Liver (tissue), 9 donors: ENCODE measurements around the gene RASL12. TPM values are rescaled to one million over a fixed set of nuclear protein-coding genes. Genes with fewer than 3 reads are reported as not detected.

Experiments used
- DNase-seq: peaks from one replicate; pipeline ENCODE4 v3.0.0-alpha.2; 2017; ENCODE audit warnings: low spot score
- H3K27ac ChIP-seq, 2 donors: one replicate each; pipeline ENCODE4 v1.7.0; 2013; ENCODE audit warnings: inconsistent platforms in 2 of 2, low read length in 2 of 2, control low read depth in 1 of 2, low read depth in 1 of 2, mild to moderate bottlenecking in 1 of 2
- H3K27me3 ChIP-seq, 4 donors: one replicate each; pipeline versions ENCODE4 v1.6.1 to v1.7.0; 2013; ENCODE audit warnings: low read length in 3 of 4, inconsistent platforms in 1 of 4, mild to moderate bottlenecking in 1 of 4, moderate library complexity in 1 of 4; ENCODE audit not compliant: control insufficient read depth in 4 of 4, insufficient read depth in 4 of 4
- H3K36me3 ChIP-seq, 4 donors: one replicate each; pipeline versions ENCODE4 v1.6.1 to v1.7.0; 2013; ENCODE audit warnings: low read length in 3 of 4, mild to moderate bottlenecking in 3 of 4, low read depth in 1 of 4, moderate library complexity in 1 of 4; ENCODE audit not compliant: control insufficient read depth in 4 of 4, insufficient read depth in 3 of 4
- H3K4me1 ChIP-seq, 4 donors: one replicate each; pipeline versions ENCODE4 v1.6.1 to v1.7.0; 2013; ENCODE audit warnings: low read length in 3 of 4, mild to moderate bottlenecking in 3 of 4, moderate library complexity in 1 of 4; ENCODE audit not compliant: control insufficient read depth in 4 of 4, insufficient read depth in 4 of 4
- H3K4me3 ChIP-seq, 3 donors: one replicate each; pipeline versions ENCODE4 v1.6.1 to v1.7.0; 2013; ENCODE audit warnings: low read length in 3 of 3, control low read depth in 1 of 3, low read depth in 1 of 3, mild to moderate bottlenecking in 1 of 3
- H3K9ac ChIP-seq, 2 donors: one replicate each; pipeline ENCODE4 v1.7.0; 2013; ENCODE audit warnings: low read length in 2 of 2, mild to moderate bottlenecking in 2 of 2, moderate library complexity in 2 of 2, control low read depth in 1 of 2, low read depth in 1 of 2
- H3K9me3 ChIP-seq, 4 donors: one replicate each; pipeline versions ENCODE4 v1.6.1 to v1.7.0; 2013; ENCODE audit warnings: low read length in 3 of 4; ENCODE audit not compliant: control insufficient read depth in 4 of 4
- EGR1 ChIP-seq, 2 donors: IDR thresholded peaks; 2 replicates each; pipeline ENCODE4 v1.6.1; 2016 to 2018; ENCODE audit warnings: antibody characterized with exemption in 2 of 2, low read depth in 2 of 2
- FOXA1 ChIP-seq: IDR thresholded peaks from 2 replicates; pipeline ENCODE4 v1.6.1; 2016; ENCODE audit warnings: antibody characterized with exemption
- FOXA2 ChIP-seq: IDR thresholded peaks from 2 replicates; pipeline ENCODE4 v1.6.1; 2016; ENCODE audit warnings: antibody characterized with exemption
- GABPA ChIP-seq, 2 donors: IDR thresholded peaks in 1 of 2; conservative IDR thresholded peaks in 1 of 2; 2 replicates each; pipeline ENCODE4 v1.6.1; 2016; ENCODE audit warnings: antibody characterized with exemption in 2 of 2, mild to moderate bottlenecking in 1 of 2, moderate library complexity in 1 of 2
- HNF4A ChIP-seq, 2 donors: conservative IDR thresholded peaks; 2 replicates each; pipeline ENCODE4 v1.6.1; 2016; ENCODE audit warnings: antibody characterized with exemption in 2 of 2, mild to moderate bottlenecking in 2 of 2
- HNF4G ChIP-seq: IDR thresholded peaks from 2 replicates; pipeline ENCODE4 v1.6.1; 2016; ENCODE audit warnings: antibody characterized with exemption
- JUND ChIP-seq, 2 donors: IDR thresholded peaks; 2 replicates each; pipeline ENCODE4 v1.6.1; 2016; ENCODE audit warnings: antibody characterized with exemption in 2 of 2
- NR2F2 ChIP-seq: IDR thresholded peaks from 2 replicates; pipeline ENCODE4 v1.6.1; 2016; ENCODE audit warnings: antibody characterized with exemption
- RAD21 ChIP-seq, 2 donors: IDR thresholded peaks; 2 replicates each; pipeline ENCODE4 v1.6.1; 2016; ENCODE audit warnings: antibody characterized with exemption in 2 of 2, mild to moderate bottlenecking in 2 of 2
- RXRA ChIP-seq, 2 donors: IDR thresholded peaks; 2 replicates each; pipeline ENCODE4 v1.6.1; 2017 to 2018; ENCODE audit warnings: antibody characterized with exemption in 2 of 2, mild to moderate bottlenecking in 1 of 2
- SP1 ChIP-seq: IDR thresholded peaks from 2 replicates; pipeline ENCODE4 v1.6.1; 2018; ENCODE audit warnings: antibody characterized with exemption, mild to moderate bottlenecking
- TAF1 ChIP-seq: conservative IDR thresholded peaks from 2 replicates; pipeline ENCODE4 v1.6.1; 2016; ENCODE audit warnings: antibody characterized with exemption, mild to moderate bottlenecking
- YY1 ChIP-seq: IDR thresholded peaks from 2 replicates; pipeline ENCODE4 v1.6.1; 2016; ENCODE audit warnings: antibody characterized with exemption, mild to moderate bottlenecking
- WGBS: extraction: QIAGEN DNeasy Blood & Tissue Kit; methylation state at CpG from one replicate; pipeline ENCODE4 v1.1.7; 2013; 5-methylcytosine and 5-hydroxymethylcytosine counted together
- polyA plus RNA-seq, 2 donors: library from polyadenylated mRNA; stranded (reverse) in 1 of 2; unstranded in 1 of 2; fragments of 200-250 nt in 1 of 2; fragments of >200 nt in 1 of 2; fragmentation: Nextera tagmentation in 1 of 2; extraction: Ambion mirVana in 1 of 2; gene quantifications; one replicate each; pipeline versions ENCODE4 v1.2.1 to v1.2.3, GENCODE V29; 2013 to 2015
- total RNA-seq, 2 donors: library from RNA; depleted of rRNA; stranded (reverse); fragments of >200 nt; gene quantifications; one replicate each; pipeline ENCODE4 v1.2.3, GENCODE V29; 2014
- TF ChIP-seq, protein P1 (sequence below): IDR thresholded peaks from 2 replicates; pipeline ENCODE4 v1.6.1; 2016; ENCODE audit warnings: antibody characterized with exemption
- TF ChIP-seq, protein P2 (sequence below): IDR thresholded peaks from 2 replicates; pipeline ENCODE4 v1.6.1; 2016; ENCODE audit warnings: antibody characterized with exemption
- TF ChIP-seq, protein P3 (sequence below): IDR thresholded peaks from 2 replicates; pipeline ENCODE4 v1.6.1; 2016; ENCODE audit warnings: antibody characterized with exemption, mild to moderate bottlenecking
- TF ChIP-seq, protein P4 (sequence below): fragments of 150-350 bp; IDR thresholded peaks from 2 replicates; pipeline ENCODE4 v1.5.1; 2017; ENCODE audit warnings: improper control_type of control experiment, low read depth, low read length; ENCODE audit not compliant: missing input control
- TF ChIP-seq, protein P5 (sequence below): IDR thresholded peaks from 2 replicates; pipeline ENCODE4 v1.6.1; 2016; ENCODE audit warnings: antibody characterized with exemption
- donor health status: healthy.
- donor health status: healthy.
- donor health status: healthy.
- donor health status: healthy.
- donor health status: healthy.

The RASL12 gene
- total and polyA plus RNA-seq, 4 donors = 0.50 to 0.92 (median 0.63) TPM

DNA sequence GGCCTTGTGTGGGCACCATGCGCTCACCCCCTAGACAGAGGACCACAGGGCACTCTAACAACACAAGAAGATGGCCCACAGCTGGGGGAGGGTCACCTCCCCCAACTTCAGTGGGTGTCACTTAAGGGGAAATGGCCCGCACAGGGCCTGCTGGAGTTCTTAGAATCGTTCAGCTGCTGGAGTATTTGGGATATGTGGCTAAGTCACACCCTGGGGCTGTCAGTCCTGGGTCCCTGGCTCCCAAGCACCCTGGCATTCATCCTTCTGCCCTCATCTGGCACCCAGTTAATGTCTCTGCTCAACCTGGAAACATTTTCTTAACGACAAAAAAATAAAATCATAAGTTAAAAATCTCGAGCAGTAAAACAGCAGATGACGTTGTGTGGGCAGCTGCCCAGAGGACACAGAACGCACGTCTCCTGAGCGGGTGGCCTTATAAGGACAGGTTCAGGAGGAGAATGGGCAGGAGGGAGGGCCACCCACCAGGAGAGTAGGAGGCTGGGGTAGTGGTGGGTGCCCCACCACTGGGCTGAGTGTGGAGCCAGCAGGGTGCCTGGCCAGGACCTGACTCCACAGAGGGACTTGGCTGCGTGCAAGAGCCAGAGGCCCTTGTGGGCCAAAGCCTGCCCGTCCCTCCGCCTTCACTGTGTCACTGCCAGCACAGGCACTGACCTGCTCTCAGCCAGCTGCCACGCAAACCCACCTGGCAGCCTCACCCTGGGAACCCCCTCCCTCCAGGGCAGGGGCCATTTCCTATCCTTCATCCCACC is 20.3 kb upstream of the RASL12 start:
- Histone ChIP-seq H3K27ac (peak overlapping the region; percentile 91 to 95), H3K4me3 (no peak overlapping the region), H3K27me3 (no peaks in the 10 kb centered on the region), H3K4me1 (peaks cover 17 to 43% (median 29%) of the 10 kb centered on the region in 4 donors), H3K9me3 (no peaks in the 10 kb centered on the region), H3K36me3 (no peaks in the 10 kb centered on the region), H3K9ac (peak overlapping the region; percentile 63 to 77)
- no peak for DNase-seq
- no peak for TF ChIP-seq HNF4A (conservative IDR thresholded peaks at IDR 0.05)
- peak in 1 of 2 donors; percentile 22 for TF ChIP-seq EGR1 (IDR thresholded peaks at IDR 0.05; ENCODE audit: low read depth in 2 of 2)
- 42% methylated on average over 13 of the region's 13 CpGs for WGBS

DNA sequence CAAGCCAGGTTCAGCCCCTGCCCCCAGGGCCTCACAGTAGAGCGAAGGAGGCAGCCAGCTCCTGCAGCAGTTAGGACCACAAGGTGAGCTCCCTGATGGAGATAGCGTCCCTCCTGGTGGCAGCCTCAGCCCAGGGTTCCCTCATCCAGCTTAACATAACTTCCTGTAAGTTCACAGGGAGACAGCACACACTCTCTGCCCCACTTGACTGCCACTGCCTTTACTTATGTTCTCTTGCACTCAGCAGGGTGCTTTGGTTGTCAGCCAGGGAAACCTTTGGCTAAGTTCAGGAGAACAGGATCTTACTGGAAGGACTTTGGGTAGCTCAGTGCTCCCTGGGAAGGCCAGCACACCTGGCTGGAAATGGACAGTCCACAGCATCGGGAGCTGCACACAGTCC is 19.6 kb upstream of the RASL12 start:
- no peaks in the 10 kb centered on the region for H3K36me3 ChIP-seq
- TF ChIP-seq, protein P1, sequence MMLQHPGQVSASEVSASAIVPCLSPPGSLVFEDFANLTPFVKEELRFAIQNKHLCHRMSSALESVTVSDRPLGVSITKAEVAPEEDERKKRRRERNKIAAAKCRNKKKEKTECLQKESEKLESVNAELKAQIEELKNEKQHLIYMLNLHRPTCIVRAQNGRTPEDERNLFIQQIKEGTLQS = no peak
- TF ChIP-seq TAF1 (no peak), YY1 (peak; percentile 32), NR2F2 (no peak), EGR1 (IDR thresholded peaks at IDR 0.05; ENCODE audit: low read depth in 2 of 2) (no peak), HNF4A (conservative IDR thresholded peaks at IDR 0.05) (peak; percentile 16 to 80), SP1 (peak; percentile 25), FOXA1 (no peak), GABPA (IDR thresholded peaks at IDR 0.05 in 1 of 2, conservative IDR thresholded peaks at IDR 0.05 in 1 of 2) (no peak), RAD21 (IDR thresholded peaks at IDR 0.05) (no peak), FOXA2 (no peak), JUND (IDR thresholded peaks at IDR 0.05) (peak in 1 of 2 donors; percentile 18), RXRA (IDR thresholded peaks at IDR 0.05) (peak in 1 of 2 donors; percentile 76), HNF4G (no peak)
- TF ChIP-seq, protein P2, sequence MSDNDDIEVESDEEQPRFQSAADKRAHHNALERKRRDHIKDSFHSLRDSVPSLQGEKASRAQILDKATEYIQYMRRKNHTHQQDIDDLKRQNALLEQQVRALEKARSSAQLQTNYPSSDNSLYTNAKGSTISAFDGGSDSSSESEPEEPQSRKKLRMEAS = peak; percentile 25
- TF ChIP-seq, protein P3, sequence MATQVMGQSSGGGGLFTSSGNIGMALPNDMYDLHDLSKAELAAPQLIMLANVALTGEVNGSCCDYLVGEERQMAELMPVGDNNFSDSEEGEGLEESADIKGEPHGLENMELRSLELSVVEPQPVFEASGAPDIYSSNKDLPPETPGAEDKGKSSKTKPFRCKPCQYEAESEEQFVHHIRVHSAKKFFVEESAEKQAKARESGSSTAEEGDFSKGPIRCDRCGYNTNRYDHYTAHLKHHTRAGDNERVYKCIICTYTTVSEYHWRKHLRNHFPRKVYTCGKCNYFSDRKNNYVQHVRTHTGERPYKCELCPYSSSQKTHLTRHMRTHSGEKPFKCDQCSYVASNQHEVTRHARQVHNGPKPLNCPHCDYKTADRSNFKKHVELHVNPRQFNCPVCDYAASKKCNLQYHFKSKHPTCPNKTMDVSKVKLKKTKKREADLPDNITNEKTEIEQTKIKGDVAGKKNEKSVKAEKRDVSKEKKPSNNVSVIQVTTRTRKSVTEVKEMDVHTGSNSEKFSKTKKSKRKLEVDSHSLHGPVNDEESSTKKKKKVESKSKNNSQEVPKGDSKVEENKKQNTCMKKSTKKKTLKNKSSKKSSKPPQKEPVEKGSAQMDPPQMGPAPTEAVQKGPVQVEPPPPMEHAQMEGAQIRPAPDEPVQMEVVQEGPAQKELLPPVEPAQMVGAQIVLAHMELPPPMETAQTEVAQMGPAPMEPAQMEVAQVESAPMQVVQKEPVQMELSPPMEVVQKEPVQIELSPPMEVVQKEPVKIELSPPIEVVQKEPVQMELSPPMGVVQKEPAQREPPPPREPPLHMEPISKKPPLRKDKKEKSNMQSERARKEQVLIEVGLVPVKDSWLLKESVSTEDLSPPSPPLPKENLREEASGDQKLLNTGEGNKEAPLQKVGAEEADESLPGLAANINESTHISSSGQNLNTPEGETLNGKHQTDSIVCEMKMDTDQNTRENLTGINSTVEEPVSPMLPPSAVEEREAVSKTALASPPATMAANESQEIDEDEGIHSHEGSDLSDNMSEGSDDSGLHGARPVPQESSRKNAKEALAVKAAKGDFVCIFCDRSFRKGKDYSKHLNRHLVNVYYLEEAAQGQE = peak; percentile 22
- TF ChIP-seq, protein P4, sequence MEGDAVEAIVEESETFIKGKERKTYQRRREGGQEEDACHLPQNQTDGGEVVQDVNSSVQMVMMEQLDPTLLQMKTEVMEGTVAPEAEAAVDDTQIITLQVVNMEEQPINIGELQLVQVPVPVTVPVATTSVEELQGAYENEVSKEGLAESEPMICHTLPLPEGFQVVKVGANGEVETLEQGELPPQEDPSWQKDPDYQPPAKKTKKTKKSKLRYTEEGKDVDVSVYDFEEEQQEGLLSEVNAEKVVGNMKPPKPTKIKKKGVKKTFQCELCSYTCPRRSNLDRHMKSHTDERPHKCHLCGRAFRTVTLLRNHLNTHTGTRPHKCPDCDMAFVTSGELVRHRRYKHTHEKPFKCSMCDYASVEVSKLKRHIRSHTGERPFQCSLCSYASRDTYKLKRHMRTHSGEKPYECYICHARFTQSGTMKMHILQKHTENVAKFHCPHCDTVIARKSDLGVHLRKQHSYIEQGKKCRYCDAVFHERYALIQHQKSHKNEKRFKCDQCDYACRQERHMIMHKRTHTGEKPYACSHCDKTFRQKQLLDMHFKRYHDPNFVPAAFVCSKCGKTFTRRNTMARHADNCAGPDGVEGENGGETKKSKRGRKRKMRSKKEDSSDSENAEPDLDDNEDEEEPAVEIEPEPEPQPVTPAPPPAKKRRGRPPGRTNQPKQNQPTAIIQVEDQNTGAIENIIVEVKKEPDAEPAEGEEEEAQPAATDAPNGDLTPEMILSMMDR = no peak
- TF ChIP-seq, protein P5, sequence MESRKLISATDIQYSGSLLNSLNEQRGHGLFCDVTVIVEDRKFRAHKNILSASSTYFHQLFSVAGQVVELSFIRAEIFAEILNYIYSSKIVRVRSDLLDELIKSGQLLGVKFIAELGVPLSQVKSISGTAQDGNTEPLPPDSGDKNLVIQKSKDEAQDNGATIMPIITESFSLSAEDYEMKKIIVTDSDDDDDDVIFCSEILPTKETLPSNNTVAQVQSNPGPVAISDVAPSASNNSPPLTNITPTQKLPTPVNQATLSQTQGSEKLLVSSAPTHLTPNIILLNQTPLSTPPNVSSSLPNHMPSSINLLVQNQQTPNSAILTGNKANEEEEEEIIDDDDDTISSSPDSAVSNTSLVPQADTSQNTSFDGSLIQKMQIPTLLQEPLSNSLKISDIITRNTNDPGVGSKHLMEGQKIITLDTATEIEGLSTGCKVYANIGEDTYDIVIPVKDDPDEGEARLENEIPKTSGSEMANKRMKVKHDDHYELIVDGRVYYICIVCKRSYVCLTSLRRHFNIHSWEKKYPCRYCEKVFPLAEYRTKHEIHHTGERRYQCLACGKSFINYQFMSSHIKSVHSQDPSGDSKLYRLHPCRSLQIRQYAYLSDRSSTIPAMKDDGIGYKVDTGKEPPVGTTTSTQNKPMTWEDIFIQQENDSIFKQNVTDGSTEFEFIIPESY = no peak
- H3K9me3 ChIP-seq = no peaks in the 10 kb centered on the region
- no peak for DNase-seq
- peak overlapping the region in 1 of 2 donors; percentile 77 for H3K9ac ChIP-seq
- no peaks in the 10 kb centered on the region for H3K27me3 ChIP-seq
- H3K27ac ChIP-seq = peak overlapping the region; percentile 91 to 95
- no peak overlapping the region for H3K4me3 ChIP-seq
- 68% methylated on average over 3 of the region's 3 CpGs for WGBS
- H3K4me1 ChIP-seq = peaks cover 17 to 43% (median 29%) of the 10 kb centered on the region in 4 donors
